Measurements from ENCODE around the gene LHX3.
"Not testable (repeated sequence)": the region's sequence is repeated elsewhere in the genome, so short reads cannot be mapped to it uniquely, and the experiment has no call there.

The LHX3 gene

GRCh38 chr9:136241542-136241941 lies 36.6 kb upstream of the LHX3 start:
- DNase-seq (ENCODE audit: low spot score): no peak

GRCh38 chr9:136240941-136241340 lies 36.0 kb upstream of the LHX3 start:
- DNase-seq (ENCODE audit: low spot score): no peak

GRCh38 chr9:136239983-136240330 lies 35.0 kb upstream of the LHX3 start:
- DNase-seq (ENCODE audit: low spot score): no peak

- DNase-seq (ENCODE audit: low spot score): no peak
Measured at GRCh38 chr9:136239135-136239982, 34.4 kb upstream of the LHX3 start.

GRCh38 chr9:136238342-136238732 lies 33.4 kb upstream of the LHX3 start:
- no peak for DNase-seq (ENCODE audit: low spot score)

- no peak for DNase-seq (ENCODE audit: low spot score)
Measured at GRCh38 chr9:136237486-136238341, 32.8 kb upstream of the LHX3 start.

- not testable (repeated sequence) for DNase-seq (ENCODE audit: low spot score)
Measured at GRCh38 chr9:136236471-136237410, 31.8 kb upstream of the LHX3 start.

- no peak for DNase-seq (ENCODE audit: low spot score)
Measured at GRCh38 chr9:136235709-136236455, 31.0 kb upstream of the LHX3 start.

- no peak for DNase-seq (ENCODE audit: low spot score)
Measured at GRCh38 chr9:136235171-136235570, 30.2 kb upstream of the LHX3 start.

GRCh38 chr9:136234597-136234996 lies 29.7 kb upstream of the LHX3 start:
- no peak for DNase-seq (ENCODE audit: low spot score)

GRCh38 chr9:136233868-136234267 lies 28.9 kb upstream of the LHX3 start:
- no peak for DNase-seq (ENCODE audit: low spot score)

GRCh38 chr9:136233411-136233810 lies 28.5 kb upstream of the LHX3 start:
- no peak for DNase-seq (ENCODE audit: low spot score)

- DNase-seq (ENCODE audit: low spot score): no peak
Measured at GRCh38 chr9:136232969-136233368, 28.0 kb upstream of the LHX3 start.

- DNase-seq (ENCODE audit: low spot score): no peak
Measured at GRCh38 chr9:136231478-136232297, 26.8 kb upstream of the LHX3 start.

GRCh38 chr9:136230773-136231172 lies 25.8 kb upstream of the LHX3 start:
- no peak for DNase-seq (ENCODE audit: low spot score)

GRCh38 chr9:136230365-136230764 lies 25.4 kb upstream of the LHX3 start:
- DNase-seq (ENCODE audit: low spot score): no peak

GRCh38 chr9:136229096-136230065 lies 24.5 kb upstream of the LHX3 start:
- DNase-seq (ENCODE audit: low spot score): no peak

- no peak for DNase-seq (ENCODE audit: low spot score)
Measured at GRCh38 chr9:136228107-136228875, 23.4 kb upstream of the LHX3 start.

Data from pons (tissue), 1 donor.